GM12872 (cell line): Measurements from ENCODE around the gene TPI1.

ENCODE experiments used
- CTCF ChIP-seq: IDR thresholded peaks from 3 replicates; pipeline ENCODE4 v1.5.1; 2011; ENCODE audit warnings: low read depth, mild to moderate bottlenecking, low read length, moderate library complexity; ENCODE audit not compliant: insufficient read depth

The TPI1 gene

GRCh38 chr12:6905414-6906040 is 38.2 kb downstream of the TPI1 start:
- TF ChIP-seq CTCF, result no peak

- TF ChIP-seq CTCF, result no peak
These were observed 42.3 kb downstream of the TPI1 start for GRCh38 chr12:6909421-6910145.

- no peak for TF ChIP-seq CTCF
These were observed 45.0 kb downstream of the TPI1 start for GRCh38 chr12:6912164-6912935.

- TF ChIP-seq CTCF, result no peak
These were observed 47.1 kb downstream of the TPI1 start, which contains the start of gene ENO2 for GRCh38 chr12:6914246-6914946. Gene ENO2 (plus strand): TSS chr12:6914580. CDS start chr12:6915833, 1,253 bp downstream.

GRCh38 chr12:6914947-6915788 is 47.8 kb downstream of the TPI1 start:
- no peak for TF ChIP-seq CTCF

- no peak for TF ChIP-seq CTCF
These were observed 48.5 kb downstream of the TPI1 start for GRCh38 chr12:6915789-6916285.
